GM18526 (cell line): ENCODE results near the gene EXOC3.

Experiments
- POLR2A ChIP-seq: IDR thresholded peaks from 3 replicates; pipeline ENCODE4 v1.6.1; 2011; ENCODE audit not compliant: insufficient read length; ENCODE audit errors: extremely low read depth

Gene EXOC3

DNA sequence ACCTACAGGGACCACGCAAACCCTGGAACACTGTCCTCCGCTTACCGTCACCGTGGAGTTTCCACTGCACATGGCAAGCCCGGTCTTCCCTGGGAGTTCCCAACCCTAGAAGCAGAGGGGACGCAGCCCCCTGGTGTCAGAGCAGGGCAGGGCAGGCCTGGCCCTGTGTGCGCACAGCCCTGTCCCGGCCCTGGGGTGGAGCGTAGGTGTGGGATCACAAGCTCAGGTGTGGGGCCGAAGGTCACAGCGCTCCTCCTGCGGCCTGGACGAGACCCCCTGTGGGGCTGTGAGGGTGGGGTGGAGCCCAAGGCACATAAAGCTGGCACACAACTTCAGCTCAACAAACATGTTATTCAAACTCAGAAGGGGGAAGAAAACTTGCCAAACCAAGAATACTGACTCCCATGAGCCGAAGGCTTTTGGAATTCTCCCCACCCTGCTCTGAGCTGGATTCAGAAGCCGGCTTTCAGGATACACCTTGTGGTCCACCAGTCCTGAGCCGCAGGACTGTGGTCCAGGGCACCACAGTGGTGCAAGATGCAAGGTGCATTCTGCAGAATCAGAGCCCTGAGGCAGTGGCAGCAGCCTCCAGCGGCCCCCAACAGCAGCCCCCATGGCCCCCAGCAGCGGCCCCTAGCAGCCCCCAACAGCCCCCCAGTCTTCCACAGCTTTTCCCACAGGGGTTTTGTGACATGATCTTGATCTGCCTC, 11.8 kb upstream of the EXOC3 start:
- TF ChIP-seq POLR2A, result no peak

DNA sequence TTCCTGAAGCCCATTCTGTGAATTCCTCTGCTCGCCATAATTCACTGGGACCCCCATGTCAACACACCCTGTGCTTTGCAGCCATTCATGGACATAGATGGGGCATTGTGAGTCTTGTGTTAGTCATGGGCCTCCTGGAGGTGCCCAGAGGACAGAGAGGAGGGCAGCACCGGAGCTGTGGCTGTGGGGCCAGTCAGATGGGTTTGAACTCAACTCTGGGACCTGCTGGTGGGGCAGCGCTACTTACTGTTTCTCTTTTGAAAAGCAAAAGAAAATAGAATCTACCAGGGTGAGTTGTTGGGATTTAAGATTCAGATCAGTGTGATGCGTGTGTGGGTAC, 11.3 kb upstream of the EXOC3 start:
- no peak for TF ChIP-seq POLR2A

DNA sequence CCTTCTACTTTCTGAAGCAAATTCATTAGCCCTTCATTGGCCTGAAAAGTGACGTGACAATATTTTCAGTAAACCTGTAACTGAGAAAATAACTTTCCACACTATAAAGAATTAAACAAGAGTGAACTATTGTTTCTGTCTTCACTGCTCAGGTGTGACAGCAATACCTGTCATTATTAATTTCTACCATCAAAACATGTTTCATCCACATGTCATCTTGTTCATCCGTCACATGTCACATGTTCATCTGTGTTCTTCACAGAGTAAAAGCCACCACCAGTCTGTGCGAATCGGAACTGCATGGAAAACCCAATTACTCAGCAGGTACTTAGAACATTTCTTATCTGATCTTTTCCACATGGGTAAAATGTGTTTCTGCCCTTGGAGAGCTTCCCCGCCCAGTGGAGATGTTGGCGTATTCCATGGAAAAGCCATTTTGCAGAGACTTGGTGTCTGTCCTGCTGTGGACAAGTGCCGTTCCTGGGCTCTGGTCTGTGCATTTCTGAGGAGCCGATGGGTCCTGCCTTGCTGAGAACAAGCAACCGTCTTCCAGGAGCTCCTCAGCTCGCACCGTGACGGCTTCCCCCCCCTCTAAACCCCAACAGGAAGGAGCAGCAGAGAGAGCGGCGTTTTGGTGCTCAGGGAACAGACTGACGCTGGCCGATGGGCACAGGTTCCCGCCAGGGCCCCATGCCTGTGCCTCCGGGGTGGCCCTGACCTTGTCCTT, 10.6 kb upstream of the EXOC3 start:
- no peak for TF ChIP-seq POLR2A

DNA sequence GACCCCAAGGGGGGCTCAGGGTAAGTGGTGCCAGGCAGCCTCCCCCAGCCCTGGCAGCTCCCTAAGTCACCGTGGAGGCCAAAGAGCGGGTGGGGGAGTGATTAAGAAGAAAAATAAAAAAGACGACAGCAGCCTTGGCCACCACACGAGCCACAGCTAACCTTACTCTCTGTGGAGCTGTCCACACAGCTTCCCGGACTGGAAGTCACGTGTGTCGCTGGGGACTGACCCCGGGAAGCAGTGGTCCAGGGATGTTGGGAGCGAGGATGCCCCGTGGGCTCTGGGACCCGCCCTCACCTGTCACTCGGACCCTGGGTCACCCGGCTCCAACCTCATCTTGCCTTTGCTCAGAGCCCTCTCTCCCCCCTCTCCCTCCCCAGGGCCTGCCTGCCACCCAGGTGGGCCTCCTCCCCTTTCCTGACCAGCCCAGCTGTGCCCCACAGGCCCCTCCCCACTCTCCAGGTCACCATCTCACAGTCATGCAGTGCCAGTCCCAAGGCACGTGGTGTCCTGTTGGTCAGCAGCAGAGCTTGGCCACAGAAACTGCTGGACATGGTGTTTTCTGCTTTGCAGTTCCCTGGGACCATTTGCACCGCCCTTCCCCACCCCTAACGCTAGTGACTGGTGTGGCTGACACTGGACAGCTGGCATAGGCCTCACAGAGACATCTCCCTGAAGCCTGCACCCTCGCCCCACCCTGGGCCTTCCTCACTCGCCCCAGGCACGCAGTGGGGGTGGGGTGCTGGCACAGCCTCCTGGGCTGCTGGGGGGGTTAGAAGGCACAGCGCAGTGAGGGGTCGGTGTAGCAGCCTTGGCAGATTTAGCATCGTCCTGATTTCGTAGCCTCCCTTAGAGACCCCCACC, 9.8 kb upstream of the EXOC3 start:
- no peak for TF ChIP-seq POLR2A

- TF ChIP-seq POLR2A, result no peak
These were observed 9.1 kb upstream of the EXOC3 start for GRCh38 chr5:433836-434235.

GRCh38 chr5:434443-435146, 8.4 kb upstream of the EXOC3 start:
- TF ChIP-seq POLR2A, result no peak

DNA sequence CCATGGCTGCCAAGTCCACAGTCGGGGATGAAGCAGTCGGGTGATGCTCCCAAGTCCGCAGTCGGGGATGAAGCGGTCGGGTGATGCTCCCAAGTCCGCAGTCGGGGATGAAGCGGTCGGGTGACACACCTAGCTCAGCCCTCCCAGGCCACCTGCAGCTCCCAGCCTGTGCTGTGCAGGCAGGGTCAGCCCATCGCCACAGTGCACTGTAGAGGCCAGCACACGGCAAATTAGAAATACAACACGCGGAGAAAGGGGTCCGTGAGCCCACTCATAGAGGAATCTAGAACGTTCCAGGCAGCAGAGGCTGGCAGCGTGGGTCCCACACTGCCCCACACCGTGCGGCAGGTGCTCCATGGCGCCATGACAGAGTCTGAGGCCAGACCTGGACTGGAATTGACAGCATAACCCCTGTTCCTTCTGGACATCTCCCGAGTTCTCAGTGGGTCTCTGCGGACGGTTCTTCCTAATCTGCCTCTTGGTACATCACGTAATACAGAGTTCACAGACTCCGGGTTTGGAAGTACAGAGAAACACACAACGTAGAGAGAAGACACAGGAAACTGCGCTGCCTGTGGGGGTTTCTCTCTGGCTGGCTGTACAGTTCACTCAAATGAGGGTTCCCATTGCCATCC, 7.7 kb upstream of the EXOC3 start:
- TF ChIP-seq POLR2A, result no peak

GRCh38 chr5:435961-436640, 6.9 kb upstream of the EXOC3 start:
- no peak for TF ChIP-seq POLR2A

- no peak for TF ChIP-seq POLR2A
These were observed 6.4 kb upstream of the EXOC3 start for GRCh38 chr5:436641-436975.

DNA sequence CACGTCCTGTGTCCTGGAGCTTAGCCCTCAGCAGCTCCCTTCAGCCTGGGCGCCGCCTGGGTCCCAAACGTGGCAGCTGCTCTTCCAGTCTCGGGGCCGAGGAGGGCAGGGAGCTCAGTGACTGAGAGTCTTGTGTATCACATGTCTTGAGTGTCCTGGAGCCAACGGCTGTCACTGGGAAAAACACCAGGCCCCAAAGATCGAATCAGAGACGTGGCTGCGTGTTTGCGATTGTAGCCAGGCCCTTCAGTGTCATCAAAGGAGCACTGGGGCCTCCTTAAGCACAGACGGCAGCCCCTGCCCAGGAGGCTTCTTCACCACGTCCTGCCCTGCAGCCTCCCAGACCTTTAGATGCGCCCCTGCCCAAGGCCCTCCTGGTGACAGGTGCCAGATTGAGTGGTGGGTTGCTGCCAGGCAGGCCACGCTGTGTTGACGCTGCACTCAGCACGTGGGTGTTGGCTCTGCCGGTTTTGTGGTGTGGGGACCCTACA, 5.7 kb upstream of the EXOC3 start:
- TF ChIP-seq POLR2A, result no peak

DNA sequence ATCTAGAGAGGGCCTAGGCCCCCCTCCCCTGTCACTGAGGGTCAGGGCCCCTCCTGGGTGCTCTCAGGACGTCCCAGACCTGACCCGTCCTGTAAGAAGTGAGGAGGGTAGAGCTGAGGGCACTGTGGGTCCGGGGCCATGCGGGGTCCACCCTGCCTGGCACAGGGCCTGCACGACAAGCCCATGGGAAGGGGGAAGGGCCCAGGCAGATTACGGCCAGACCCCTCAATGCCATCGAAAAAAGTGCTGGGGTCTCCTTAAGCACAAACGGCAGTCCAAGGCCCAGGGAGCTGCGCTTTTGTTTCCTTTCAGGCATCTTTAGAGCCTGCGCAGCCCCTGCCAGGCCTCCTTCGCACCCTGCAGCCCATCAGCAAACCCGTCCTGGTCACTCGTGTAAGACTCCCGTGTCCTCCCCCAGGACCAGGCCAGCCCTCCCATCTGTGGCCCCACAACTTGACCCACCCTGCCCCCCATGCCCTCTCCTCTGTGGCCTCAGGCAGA, 4.4 kb upstream of the EXOC3 start:
- no peak for TF ChIP-seq POLR2A

DNA sequence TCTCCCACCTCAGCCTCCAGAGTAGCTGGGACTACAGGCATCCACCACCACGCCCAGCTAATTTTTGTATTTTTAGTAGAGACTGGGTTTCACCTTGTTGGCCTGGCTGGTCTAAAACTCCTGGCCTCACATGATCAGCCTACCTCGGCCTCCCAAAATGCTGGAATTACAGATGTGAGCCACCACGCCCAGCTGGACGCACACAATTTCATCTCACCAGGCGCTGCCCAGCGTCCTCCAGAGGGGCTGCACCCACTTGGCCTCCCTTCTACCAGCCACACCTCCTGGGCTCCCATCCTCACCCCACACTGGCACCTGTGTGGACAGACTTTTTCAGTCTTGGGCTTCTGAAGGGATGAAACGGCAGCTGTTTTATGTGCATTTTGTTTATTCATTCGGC, 3.8 kb upstream of the EXOC3 start:
- no peak for TF ChIP-seq POLR2A

DNA sequence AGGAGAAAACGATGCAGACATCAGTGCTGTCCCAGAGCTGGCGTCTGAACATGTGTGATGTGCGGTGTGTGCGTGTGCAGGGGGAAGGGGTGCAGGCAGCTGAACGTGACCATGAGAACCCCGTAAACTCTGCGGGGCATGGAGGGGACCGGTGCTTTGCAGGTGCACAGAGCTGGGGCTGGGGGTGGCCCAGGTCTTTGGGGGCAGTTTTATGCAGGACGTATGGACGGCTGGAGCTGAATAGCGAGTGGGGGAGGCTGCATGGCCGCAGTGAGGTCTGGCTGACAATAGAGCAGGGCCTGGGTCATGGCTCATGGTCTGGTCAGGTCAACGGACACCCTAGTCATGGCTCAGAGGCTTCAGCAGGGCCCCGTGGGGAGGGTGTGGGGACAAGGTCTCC, 3.3 kb upstream of the EXOC3 start:
- peak; percentile 28 for TF ChIP-seq POLR2A

DNA sequence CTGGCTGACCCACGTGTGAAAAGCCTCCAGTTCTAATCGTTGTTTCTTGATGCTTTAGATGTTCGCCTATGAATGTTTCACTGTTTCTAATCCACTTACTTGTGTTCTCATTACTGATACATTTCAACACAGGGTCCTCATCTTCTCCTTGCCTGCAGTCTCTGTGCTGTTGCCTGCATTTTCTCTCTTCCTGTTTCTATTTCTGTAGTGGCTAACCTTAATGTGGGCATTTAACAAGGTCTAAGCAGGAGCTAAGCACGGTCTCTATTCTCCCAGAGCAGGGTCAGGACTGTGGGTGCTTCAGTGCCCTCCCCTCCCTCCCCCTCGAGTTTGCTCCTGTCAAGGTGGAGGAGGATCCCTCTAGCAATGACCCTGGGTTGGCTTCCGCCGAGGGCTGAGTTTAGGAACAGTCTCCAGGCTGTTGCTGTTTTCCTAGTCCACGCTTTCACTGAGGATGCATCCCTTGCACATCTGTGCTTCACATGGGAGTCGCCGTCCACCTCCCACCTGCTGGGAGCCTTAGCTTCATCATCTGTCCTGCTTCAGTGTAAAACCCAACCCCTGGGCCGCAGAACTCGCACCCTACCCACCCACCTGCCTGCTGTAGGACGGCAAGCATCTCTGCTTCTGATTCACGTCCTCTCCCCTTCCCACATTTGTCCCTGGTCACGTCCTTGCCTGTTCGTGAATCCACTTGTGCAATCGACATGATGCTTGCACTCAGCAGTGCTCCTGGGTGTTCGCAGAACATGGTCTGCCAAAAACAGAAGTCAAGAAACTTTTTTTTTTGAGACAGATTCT, 2.4 kb upstream of the EXOC3 start:
- TF ChIP-seq POLR2A, result no peak

DNA sequence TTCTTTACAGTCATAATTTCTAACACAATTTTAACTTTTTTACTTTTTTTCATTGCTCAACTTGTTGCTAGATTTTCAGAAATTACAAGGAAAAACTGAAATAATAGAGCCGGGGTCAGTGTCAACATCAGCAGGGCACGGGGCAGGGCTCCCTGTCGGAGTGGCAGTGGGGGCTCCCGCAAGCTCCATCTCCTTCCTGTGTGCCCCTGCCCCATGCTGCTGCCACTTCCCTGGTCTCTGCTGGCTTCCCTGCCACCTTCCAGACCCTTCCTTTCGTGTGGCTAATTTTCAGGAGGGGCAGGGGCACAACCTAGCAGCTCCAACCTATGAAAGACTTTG, 1.0 kb upstream of the EXOC3 start:
- no peak for TF ChIP-seq POLR2A
